ENCODE measurements around the gene SMIM28.

SMIM28 gene

GRCh38 chr6:138374230-138374629 is 3.5 kb upstream of the SMIM28 start:
- no peak for DNase-seq (ENCODE audit: low read depth in 2 of 2)

GRCh38 chr6:138374815-138375214 is 2.9 kb upstream of the SMIM28 start:
- DNase-seq (ENCODE audit: low read depth in 2 of 2): no peak

GRCh38 chr6:138377042-138377441 is 663 bp upstream of the SMIM28 start:
- DNase-seq (ENCODE audit: low read depth in 2 of 2): no peak

GRCh38 chr6:138378463-138378862 is 758 bp downstream of the SMIM28 start:
- no peak for DNase-seq (ENCODE audit: low read depth in 2 of 2)

GRCh38 chr6:138382498-138383265 is 5.0 kb downstream of the SMIM28 start:
- no peak for DNase-seq (ENCODE audit: low read depth in 2 of 2)

- no peak for DNase-seq (ENCODE audit: low read depth in 2 of 2)
Measured at GRCh38 chr6:138383776-138384175, 6.1 kb downstream of the SMIM28 start.

GRCh38 chr6:138386897-138387296 is 9.2 kb downstream of the SMIM28 start:
- no peak for DNase-seq (ENCODE audit: low read depth in 2 of 2)

GRCh38 chr6:138387577-138388368 is 10.1 kb downstream of the SMIM28 start:
- DNase-seq (ENCODE audit: low read depth in 2 of 2): no peak

- no peak for DNase-seq (ENCODE audit: low read depth in 2 of 2)
Measured at GRCh38 chr6:138389551-138389950, 11.8 kb downstream of the SMIM28 start.

- DNase-seq (ENCODE audit: low read depth in 2 of 2): no peak
Measured at GRCh38 chr6:138393871-138394783, 16.4 kb downstream of the SMIM28 start.

GRCh38 chr6:138396709-138397108 is 19.0 kb downstream of the SMIM28 start:
- DNase-seq (ENCODE audit: low read depth in 2 of 2): no peak

GRCh38 chr6:138397128-138398122 is 19.7 kb downstream of the SMIM28 start:
- DNase-seq (ENCODE audit: low read depth in 2 of 2): no peak

GRCh38 chr6:138400326-138400725 is 22.6 kb downstream of the SMIM28 start:
- no peak for DNase-seq (ENCODE audit: low read depth in 2 of 2)

- no peak for DNase-seq (ENCODE audit: low read depth in 2 of 2)
Measured at GRCh38 chr6:138401960-138402837, 24.5 kb downstream of the SMIM28 start.

- DNase-seq (ENCODE audit: low read depth in 2 of 2): no peak
Measured at GRCh38 chr6:138402838-138403187, 25.1 kb downstream of the SMIM28 start.

GRCh38 chr6:138403324-138403800 is 25.7 kb downstream of the SMIM28 start:
- DNase-seq (ENCODE audit: low read depth in 2 of 2): peak in 1 of 2 donors; percentile 6

- DNase-seq (ENCODE audit: low read depth in 2 of 2): peak; percentile 71 to 88
Measured at GRCh38 chr6:138403801-138404665, 26.3 kb downstream of the SMIM28 start, which contains the start of gene HEBP2. Gene HEBP2 (plus strand): TSS chr6:138404223. CDS start chr6:138404496, 273 bp downstream.

GRCh38 chr6:138404666-138405337 is 27.1 kb downstream of the SMIM28 start:
- no peak for DNase-seq (ENCODE audit: low read depth in 2 of 2)
